B cell (primary cell): ENCODE results near the gene STK38L. TPM values are rescaled to one million over a fixed set of nuclear protein-coding genes. Genes with fewer than 3 reads are reported as not detected.

Experiments used
- ATAC-seq: fragments of 200-7000 bp; cut with Tn5 transposase; one replicate; pipeline ENCODE4 v1.10.0; 2021; ENCODE audit warnings: low read depth, mild to moderate bottlenecking, moderate number of reproducible peaks, moderate library complexity
- CTCF ChIA-PET: fragments of 350-600 bp; sonication (Branson Sonifier 250); formaldehyde crosslinking; loops from one replicate; lab custom pipeline; 2021; ENCODE audit warnings: antibody characterized with exemption, inconsistent platforms; lab: Charles Lee
- POLR2A ChIA-PET: fragments of 350-600 bp; sonication (Branson Sonifier 250); formaldehyde crosslinking; loops from one replicate; lab custom pipeline; 2021; ENCODE audit warnings: antibody characterized with exemption; lab: Charles Lee
- DNase-seq: peaks from one replicate; pipeline ENCODE4 v3.0.0; 2013
- H2AFZ ChIP-seq: 2 replicates; pipeline ENCODE4 v1.6.1; 2012; ENCODE audit warnings: mild to moderate bottlenecking, low read depth, low read length; ENCODE audit not compliant: insufficient read depth, poor library complexity, severe bottlenecking
- H3K27ac ChIP-seq, 2 donors: 1 replicate in 1 of 2; 2 replicates in 1 of 2; pipeline ENCODE4 v1.5.1; 2012 to 2013; ENCODE audit warnings: low read length in 2 of 2, mild to moderate bottlenecking in 2 of 2, moderate library complexity in 1 of 2
- H3K27me3 ChIP-seq, 4 experiments: fragments of 200-600 bp in 1 of 4; sonication (generic) in 1 of 4; replicated peaks in 1 of 4; 1 replicate in 2 of 4; 2 replicates in 2 of 4; pipeline versions ENCODE4 v1.6.1 to v1.7.0; 2013 to 2016; ENCODE audit warnings: low read length in 3 of 4, mild to moderate bottlenecking in 2 of 4, mixed read lengths in 1 of 4, moderate library complexity in 1 of 4; ENCODE audit not compliant: insufficient read depth in 4 of 4, control insufficient read depth in 3 of 4; ENCODE audit errors: control extremely low read depth in 1 of 4
- H3K36me3 ChIP-seq, 2 experiments: replicated peaks in 1 of 2; 1 replicate in 1 of 2; 2 replicates in 1 of 2; pipeline versions ENCODE4 v1.6.1 to v1.7.1; 2013; ENCODE audit warnings: low read length in 1 of 2; ENCODE audit not compliant: insufficient read depth in 2 of 2, control insufficient read depth in 1 of 2; ENCODE audit errors: control extremely low read depth in 1 of 2, extremely low read depth in 1 of 2
- H3K4me1 ChIP-seq, 2 donors: fragments of 200-600 bp in 1 of 2; sonication (generic) in 1 of 2; 1 replicate in 1 of 2; 2 replicates in 1 of 2; pipeline versions ENCODE4 v1.5.1 to v1.6.1; 2013 to 2017; ENCODE audit warnings: low read length in 2 of 2; ENCODE audit not compliant: control insufficient read depth in 2 of 2, insufficient read depth in 2 of 2
- H3K4me2 ChIP-seq: replicated peaks from 2 replicates; pipeline ENCODE3; 2012; ENCODE audit warnings: mild to moderate bottlenecking, low read depth, low read length; ENCODE audit not compliant: poor library complexity, severe bottlenecking
- H3K4me3 ChIP-seq, 5 experiments: fragments of 200-600 bp in 1 of 5; sonication (generic) in 1 of 5; 1 replicate in 3 of 5; 2 replicates in 2 of 5; pipeline versions ENCODE4 v1.5.1 to v1.7.0; 2011 to 2016; ENCODE audit warnings: low read length in 4 of 5, mild to moderate bottlenecking in 4 of 5, low read depth in 2 of 5, control low read depth in 1 of 5, moderate library complexity in 1 of 5; ENCODE audit not compliant: insufficient read depth in 1 of 5; ENCODE audit errors: control extremely low read depth in 1 of 5, extremely low read depth in 1 of 5
- H3K79me2 ChIP-seq: fragments of 200-600 bp; sonication (generic); one replicate; pipeline ENCODE4 v1.6.0; 2016; ENCODE audit warnings: low read length; ENCODE audit not compliant: control insufficient read depth, insufficient read depth
- H3K9ac ChIP-seq: fragments of 200-600 bp; sonication (generic); 2 replicates; pipeline ENCODE4 v1.6.1; 2017; ENCODE audit warnings: mild to moderate bottlenecking, low read length, moderate library complexity
- H3K9me3 ChIP-seq, 3 donors: one replicate each; pipeline versions ENCODE4 v1.6.1 to v1.7.1; 2013; ENCODE audit warnings: low read length in 2 of 3; ENCODE audit not compliant: control insufficient read depth in 2 of 3, insufficient read depth in 1 of 3; ENCODE audit errors: control extremely low read depth in 1 of 3
- H4K20me1 ChIP-seq: 2 replicates; pipeline ENCODE4 v1.6.0; 2012; ENCODE audit warnings: mild to moderate bottlenecking, low read length; ENCODE audit not compliant: insufficient read depth, control insufficient read depth, poor library complexity, severe bottlenecking
- H3K27ac Mint-ChIP-seq: one replicate; pipeline ENCODE4 v1.8.0; 2021; ENCODE audit warnings: mixed read lengths
- H3K27me3 Mint-ChIP-seq: one replicate; pipeline ENCODE4 v1.8.0; 2021; ENCODE audit warnings: mixed read lengths
- H3K4me1 Mint-ChIP-seq: one replicate; pipeline ENCODE4 v1.8.0; 2021; ENCODE audit warnings: mixed read lengths
- H3K4me3 Mint-ChIP-seq: one replicate; pipeline ENCODE4 v1.8.0; 2021; ENCODE audit warnings: mixed read lengths
- H3K9me3 Mint-ChIP-seq: one replicate; pipeline ENCODE4 v1.8.0; 2022; ENCODE audit warnings: mixed read lengths; ENCODE audit not compliant: insufficient read depth
- CTCF ChIP-seq: fragments of 200-600 bp; IDR thresholded peaks from one replicate; pipeline ENCODE4 v1.8.0; 2022; ENCODE audit warnings: antibody characterized with exemption, mild to moderate bottlenecking
- EZH2 ChIP-seq: IDR thresholded peaks from 2 replicates; pipeline ENCODE4 v1.6.1; 2012; ENCODE audit warnings: borderline replicate concordance, low read depth, mild to moderate bottlenecking, moderate library complexity, low read length; ENCODE audit not compliant: insufficient read depth, poor library complexity, severe bottlenecking
- WGBS: methylation state at CpG from one replicate; pipeline ENCODE4 v1.1.5; 2013; ENCODE audit warnings: missing lambda C conversion rate; ENCODE audit not compliant: insufficient coverage; 5-methylcytosine and 5-hydroxymethylcytosine counted together
- intact Hi-C: fragments of 100-400 bp; cut with micrococcal nuclease; formaldehyde crosslinking; loops from one replicate; pipeline ENCODE4 v1.10.0; 2022
- polyA plus RNA-seq: library from polyadenylated mRNA; depleted of rRNA; stranded (reverse); fragments of >200 nt; gene quantifications from 2 replicates; pipeline ENCODE4 v1.2.3, GENCODE V29; 2012
- total RNA-seq, 2 donors: library from RNA; stranded (reverse); fragments of 120-200 nt in 1 of 2; gene quantifications; 1 replicate in 1 of 2; 2 replicates in 1 of 2; pipeline versions ENCODE4 v1.2.3 to v1.2.4, GENCODE V29; 2013 to 2022

Gene STK38L
- total and polyA plus RNA-seq, 2 donors (not counting 1 experiment from before 2014, with no cell fraction given) = 5.5 to 21.2 TPM

- TF ChIP-seq CTCF = no peak
- TF ChIP-seq EZH2 = no peak
- Histone ChIP-seq H3K9me3 (no peaks in the 10 kb centered on the region), H3K4me1 (peaks cover 13 to 14% of the 10 kb centered on the region in 2 donors), H3K4me3 (no peak overlapping the region), H3K4me2 (no peak overlapping the region), H3K36me3 (no peaks in the 10 kb centered on the region), H2AFZ (no peak overlapping the region), H3K27ac (no peak overlapping the region), H3K9ac (no peak overlapping the region), H3K79me2 (no peaks in the 10 kb centered on the region), H4K20me1 (no peaks in the 10 kb centered on the region), H3K27me3 (peaks cover 0 to 24% (median 20%) of the 10 kb centered on the region in 4 experiments)
- intact Hi-C loops = no loop called here
- DNase-seq (no peak), ATAC-seq (no peak)
- Mint-ChIP-seq H3K27me3 (peaks cover 25% of the 10 kb centered on the region), H3K4me1 (peaks cover 26% of the 10 kb centered on the region), H3K9me3 (no peaks in the 10 kb centered on the region), H3K4me3 (no peak overlapping the region), H3K27ac (no peak overlapping the region)
- 75% methylated on average over 2 of the region's 5 CpGs for WGBS
- POLR2A ChIA-PET = no interaction called here
- CTCF ChIA-PET = no interaction called here
Measured at GRCh38 chr12:27335364-27336281, 91.5 kb downstream of the STK38L start.

GRCh38 chr12:27336282-27336653 lies 92.2 kb downstream of the STK38L start:
- H3K27ac Mint-ChIP-seq = no peak overlapping the region
- peaks cover 24% of the 10 kb centered on the region for H3K4me1 Mint-ChIP-seq

More at GRCh38 chr12:27336282-27336653, 92.2 kb downstream of the STK38L start:
- Histone ChIP-seq H3K4me3 (no peak overlapping the region), H3K27me3 (peaks cover 0 to 24% (median 17%) of the 10 kb centered on the region in 4 experiments), H2AFZ (no peak overlapping the region), H3K9ac (no peak overlapping the region), H3K36me3 (no peaks in the 10 kb centered on the region), H3K9me3 (no peaks in the 10 kb centered on the region), H3K4me2 (no peak overlapping the region), H3K79me2 (no peaks in the 10 kb centered on the region), H4K20me1 (no peaks in the 10 kb centered on the region), H3K4me1 (peaks cover 13 to 14% of the 10 kb centered on the region in 2 donors), H3K27ac (no peak overlapping the region)
- TF ChIP-seq EZH2 (no peak), CTCF (no peak)
- POLR2A ChIA-PET = no interaction called here
- CTCF ChIA-PET = interaction anchor here (1.2 kb wide), 1 partner anchor 30 kb away, joined by 4 read pairs; no protein-coding TSS in a partner anchor
- DNase-seq (no peak), ATAC-seq (no peak)
- no peak overlapping the region for H3K4me3 Mint-ChIP-seq
- no CpG with 5 or more reads among the region's 2 CpGs for WGBS
- intact Hi-C loops = no loop called here
- H3K9me3 Mint-ChIP-seq = no peaks in the 10 kb centered on the region
- peaks cover 23% of the 10 kb centered on the region for H3K27me3 Mint-ChIP-seq
